ENCODE results near the gene XRCC4.

Gene XRCC4

GRCh38 chr5:83192947-83193346, 115.6 kb downstream of the XRCC4 start:
- Mint-ChIP-seq H3K4me1 (ENCODE audit: low read depth in 2 of 2) (no peaks in the 10 kb centered on the region), H3K36me3 (ENCODE audit: insufficient read depth) (no peaks in the 10 kb centered on the region), H3K27ac (no peak overlapping the region), H3K27me3 (no peaks in the 10 kb centered on the region), H3K4me3 (no peak overlapping the region), H3K9me3 (no peaks in the 10 kb centered on the region)
- no peak for ATAC-seq (replicated peaks)
- no peak for DNase-seq

GRCh38 chr5:83197326-83197967, 120.1 kb downstream of the XRCC4 start:
- no peaks in the 10 kb centered on the region for H3K9me3 Mint-ChIP-seq
- no peak for DNase-seq
- no peak overlapping the region for H3K27ac Mint-ChIP-seq
- no peaks in the 10 kb centered on the region for H3K27me3 Mint-ChIP-seq
- H3K36me3 Mint-ChIP-seq (ENCODE audit: insufficient read depth): no peaks in the 10 kb centered on the region
- H3K4me1 Mint-ChIP-seq (ENCODE audit: low read depth in 2 of 2): no peaks in the 10 kb centered on the region
- no peak for ATAC-seq (replicated peaks)
- no peak overlapping the region for H3K4me3 Mint-ChIP-seq

GRCh38 chr5:83199126-83199525, 121.8 kb downstream of the XRCC4 start:
- no peak for DNase-seq
- Mint-ChIP-seq H3K9me3 (no peaks in the 10 kb centered on the region), H3K4me1 (ENCODE audit: low read depth in 2 of 2) (no peaks in the 10 kb centered on the region), H3K4me3 (no peak overlapping the region), H3K27me3 (no peaks in the 10 kb centered on the region), H3K27ac (no peak overlapping the region), H3K36me3 (ENCODE audit: insufficient read depth) (no peaks in the 10 kb centered on the region)
- ATAC-seq (replicated peaks): no peak

- no peaks in the 10 kb centered on the region for H3K4me1 Mint-ChIP-seq (ENCODE audit: low read depth in 2 of 2)
- no peak overlapping the region for H3K27ac Mint-ChIP-seq
These were observed 127.3 kb downstream of the XRCC4 start for GRCh38 chr5:83204651-83205050.

GRCh38 chr5:83209963-83210362, 132.6 kb downstream of the XRCC4 start:
- no peak overlapping the region for H3K4me3 Mint-ChIP-seq
- DNase-seq (no peak), ATAC-seq (replicated peaks) (no peak)
- H3K9me3 Mint-ChIP-seq: no peaks in the 10 kb centered on the region
- no peaks in the 10 kb centered on the region for H3K4me1 Mint-ChIP-seq (ENCODE audit: low read depth in 2 of 2)
- no peaks in the 10 kb centered on the region for H3K36me3 Mint-ChIP-seq (ENCODE audit: insufficient read depth)
- no peaks in the 10 kb centered on the region for H3K27me3 Mint-ChIP-seq
- H3K27ac Mint-ChIP-seq: no peak overlapping the region

More at GRCh38 chr5:83204651-83205050, 127.3 kb downstream of the XRCC4 start:
- Mint-ChIP-seq H3K4me3 (no peak overlapping the region), H3K36me3 (ENCODE audit: insufficient read depth) (no peaks in the 10 kb centered on the region), H3K9me3 (no peaks in the 10 kb centered on the region), H3K27me3 (no peaks in the 10 kb centered on the region)
- DNase-seq: no peak
- ATAC-seq (replicated peaks): no peak

- H3K9me3 Mint-ChIP-seq: no peaks in the 10 kb centered on the region
- H3K4me1 Mint-ChIP-seq (ENCODE audit: low read depth in 2 of 2): no peaks in the 10 kb centered on the region
- no peak overlapping the region for H3K27ac Mint-ChIP-seq
- H3K27me3 Mint-ChIP-seq: no peaks in the 10 kb centered on the region
- no peaks in the 10 kb centered on the region for H3K36me3 Mint-ChIP-seq (ENCODE audit: insufficient read depth)
- no peak overlapping the region for H3K4me3 Mint-ChIP-seq
- DNase-seq (no peak), ATAC-seq (replicated peaks) (no peak)
These were observed 141.7 kb downstream of the XRCC4 start for GRCh38 chr5:83219077-83219476.

GRCh38 chr5:83219495-83219894, 142.1 kb downstream of the XRCC4 start:
- H3K27ac Mint-ChIP-seq: no peak overlapping the region
- DNase-seq (no peak), ATAC-seq (replicated peaks) (no peak)
- H3K9me3 Mint-ChIP-seq: no peaks in the 10 kb centered on the region
- no peak overlapping the region for H3K4me3 Mint-ChIP-seq
- H3K4me1 Mint-ChIP-seq (ENCODE audit: low read depth in 2 of 2): no peaks in the 10 kb centered on the region
- no peaks in the 10 kb centered on the region for H3K36me3 Mint-ChIP-seq (ENCODE audit: insufficient read depth)
- no peaks in the 10 kb centered on the region for H3K27me3 Mint-ChIP-seq

- ATAC-seq (replicated peaks): no peak
- no peaks in the 10 kb centered on the region for H3K36me3 Mint-ChIP-seq (ENCODE audit: insufficient read depth)
- H3K4me1 Mint-ChIP-seq (ENCODE audit: low read depth in 2 of 2): no peaks in the 10 kb centered on the region
- no peak overlapping the region for H3K4me3 Mint-ChIP-seq
- H3K27me3 Mint-ChIP-seq: no peaks in the 10 kb centered on the region
- no peaks in the 10 kb centered on the region for H3K9me3 Mint-ChIP-seq
- DNase-seq: no peak
- no peak overlapping the region for H3K27ac Mint-ChIP-seq
These were observed 143.0 kb downstream of the XRCC4 start for GRCh38 chr5:83220331-83220730.

- no peaks in the 10 kb centered on the region for H3K36me3 Mint-ChIP-seq (ENCODE audit: insufficient read depth)
- no peaks in the 10 kb centered on the region for H3K4me1 Mint-ChIP-seq (ENCODE audit: low read depth in 2 of 2)
- H3K27ac Mint-ChIP-seq: no peak overlapping the region
- ATAC-seq (replicated peaks) (no peak), DNase-seq (no peak)
- H3K27me3 Mint-ChIP-seq: no peaks in the 10 kb centered on the region
- H3K4me3 Mint-ChIP-seq: no peak overlapping the region
- H3K9me3 Mint-ChIP-seq: no peaks in the 10 kb centered on the region
These were observed 145.6 kb downstream of the XRCC4 start for GRCh38 chr5:83222906-83223305.

- no peaks in the 10 kb centered on the region for H3K9me3 Mint-ChIP-seq
These were observed 150.3 kb downstream of the XRCC4 start for GRCh38 chr5:83227611-83228010.

GRCh38 chr5:83230511-83230910, 153.2 kb downstream of the XRCC4 start:
- no peaks in the 10 kb centered on the region for H3K4me1 Mint-ChIP-seq (ENCODE audit: low read depth in 2 of 2)
- H3K36me3 Mint-ChIP-seq (ENCODE audit: insufficient read depth): no peaks in the 10 kb centered on the region
- no peak for ATAC-seq (replicated peaks)
- no peak overlapping the region for H3K27ac Mint-ChIP-seq
- H3K27me3 Mint-ChIP-seq: no peaks in the 10 kb centered on the region
- H3K9me3 Mint-ChIP-seq: no peaks in the 10 kb centered on the region
- H3K4me3 Mint-ChIP-seq: no peak overlapping the region
- DNase-seq: no peak

More at GRCh38 chr5:83227611-83228010, 150.3 kb downstream of the XRCC4 start:
- Mint-ChIP-seq H3K27ac (no peak overlapping the region), H3K36me3 (ENCODE audit: insufficient read depth) (no peaks in the 10 kb centered on the region), H3K4me3 (no peak overlapping the region), H3K27me3 (no peaks in the 10 kb centered on the region), H3K4me1 (ENCODE audit: low read depth in 2 of 2) (no peaks in the 10 kb centered on the region)
- DNase-seq (no peak), ATAC-seq (replicated peaks) (no peak)

GRCh38 chr5:83244516-83244915, 167.2 kb downstream of the XRCC4 start:
- Mint-ChIP-seq H3K27ac (no peak overlapping the region), H3K4me3 (no peak overlapping the region)

GRCh38 chr5:83245037-83245436, 167.7 kb downstream of the XRCC4 start:
- H3K4me1 Mint-ChIP-seq (ENCODE audit: low read depth in 2 of 2): no peaks in the 10 kb centered on the region
- peaks cover 3% of the 10 kb centered on the region for H3K36me3 Mint-ChIP-seq (ENCODE audit: insufficient read depth)
- H3K27ac Mint-ChIP-seq: no peak overlapping the region
- no peaks in the 10 kb centered on the region for H3K27me3 Mint-ChIP-seq
- DNase-seq: no peak
- H3K4me3 Mint-ChIP-seq: no peak overlapping the region
- H3K9me3 Mint-ChIP-seq: no peaks in the 10 kb centered on the region
- no peak for ATAC-seq (replicated peaks)

More at GRCh38 chr5:83244516-83244915, 167.2 kb downstream of the XRCC4 start:
- peaks cover 3% of the 10 kb centered on the region for H3K36me3 Mint-ChIP-seq (ENCODE audit: insufficient read depth)
- H3K4me1 Mint-ChIP-seq (ENCODE audit: low read depth in 2 of 2): no peaks in the 10 kb centered on the region
- H3K27me3 Mint-ChIP-seq: no peaks in the 10 kb centered on the region
- no peak for DNase-seq
- H3K9me3 Mint-ChIP-seq: no peaks in the 10 kb centered on the region
- no peak for ATAC-seq (replicated peaks)

- Mint-ChIP-seq H3K4me1 (ENCODE audit: low read depth in 2 of 2) (no peaks in the 10 kb centered on the region), H3K27ac (no peak overlapping the region), H3K27me3 (no peaks in the 10 kb centered on the region)
These were observed 168.7 kb downstream of the XRCC4 start for GRCh38 chr5:83246071-83246470.

GRCh38 chr5:83249156-83249555, 171.8 kb downstream of the XRCC4 start:
- Mint-ChIP-seq H3K9me3 (no peaks in the 10 kb centered on the region), H3K36me3 (ENCODE audit: insufficient read depth) (peaks cover 2% of the 10 kb centered on the region), H3K4me1 (ENCODE audit: low read depth in 2 of 2) (no peaks in the 10 kb centered on the region), H3K4me3 (no peak overlapping the region), H3K27me3 (no peaks in the 10 kb centered on the region), H3K27ac (no peak overlapping the region)
- DNase-seq (no peak), ATAC-seq (replicated peaks) (no peak)

More at GRCh38 chr5:83246071-83246470, 168.7 kb downstream of the XRCC4 start:
- H3K4me3 Mint-ChIP-seq: no peak overlapping the region
- H3K9me3 Mint-ChIP-seq: no peaks in the 10 kb centered on the region
- DNase-seq (no peak), ATAC-seq (replicated peaks) (no peak)
- peaks cover 3% of the 10 kb centered on the region for H3K36me3 Mint-ChIP-seq (ENCODE audit: insufficient read depth)

Measured in effector memory CD8-positive, alpha-beta T cell (primary cell).